Measurements from ENCODE around the gene MEG3. TPM values are rescaled to one million over a fixed set of nuclear protein-coding genes. Genes with fewer than 3 reads are reported as not detected.

The MEG3 gene
- total RNA-seq, 2 experiments from 2014 or later, result not detected

DNA sequence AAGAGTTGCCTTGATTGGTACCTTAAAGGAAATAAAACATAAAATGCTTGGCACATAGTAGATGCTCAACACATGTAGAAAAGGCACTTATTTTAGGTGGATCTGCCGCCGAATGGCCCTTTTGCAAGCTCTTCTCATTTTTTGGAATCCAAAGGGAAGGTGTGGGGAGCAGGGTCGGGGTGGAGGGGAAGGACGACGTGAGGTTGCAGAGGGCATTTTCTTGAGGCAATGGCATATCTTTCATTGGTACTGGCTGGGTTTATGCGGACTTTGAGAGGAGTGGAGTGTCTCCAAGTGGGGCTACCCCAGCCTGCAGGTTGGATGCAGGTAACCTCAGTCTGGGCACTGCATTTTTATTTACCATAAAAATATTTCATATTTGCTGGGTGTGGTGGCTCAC, 69.5 kb downstream of the MEG3 start:
- no peak for TF ChIP-seq EZH2phosphoT487 (IDR thresholded peaks at IDR 0.05; ENCODE audit: borderline replicate concordance, low read depth, low read length)
- TF ChIP-seq, protein P1, sequence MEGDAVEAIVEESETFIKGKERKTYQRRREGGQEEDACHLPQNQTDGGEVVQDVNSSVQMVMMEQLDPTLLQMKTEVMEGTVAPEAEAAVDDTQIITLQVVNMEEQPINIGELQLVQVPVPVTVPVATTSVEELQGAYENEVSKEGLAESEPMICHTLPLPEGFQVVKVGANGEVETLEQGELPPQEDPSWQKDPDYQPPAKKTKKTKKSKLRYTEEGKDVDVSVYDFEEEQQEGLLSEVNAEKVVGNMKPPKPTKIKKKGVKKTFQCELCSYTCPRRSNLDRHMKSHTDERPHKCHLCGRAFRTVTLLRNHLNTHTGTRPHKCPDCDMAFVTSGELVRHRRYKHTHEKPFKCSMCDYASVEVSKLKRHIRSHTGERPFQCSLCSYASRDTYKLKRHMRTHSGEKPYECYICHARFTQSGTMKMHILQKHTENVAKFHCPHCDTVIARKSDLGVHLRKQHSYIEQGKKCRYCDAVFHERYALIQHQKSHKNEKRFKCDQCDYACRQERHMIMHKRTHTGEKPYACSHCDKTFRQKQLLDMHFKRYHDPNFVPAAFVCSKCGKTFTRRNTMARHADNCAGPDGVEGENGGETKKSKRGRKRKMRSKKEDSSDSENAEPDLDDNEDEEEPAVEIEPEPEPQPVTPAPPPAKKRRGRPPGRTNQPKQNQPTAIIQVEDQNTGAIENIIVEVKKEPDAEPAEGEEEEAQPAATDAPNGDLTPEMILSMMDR (conservative IDR thresholded peaks at IDR 0.05; ENCODE audit: low read length), result no peak
- no TSS peak for BruUV-seq (replicated peaks)
- Histone ChIP-seq H3K79me2 (ENCODE audit: insufficient read depth, low read depth, low read length) (no peaks in the 10 kb centered on the region), H3K4me1 (ENCODE audit: insufficient read depth, low read length, poor library complexity, severe bottlenecking) (no peaks in the 10 kb centered on the region), H3K9me2 (ENCODE audit: insufficient read depth, low read length) (no peaks in the 10 kb centered on the region), H3K9me3 (ENCODE audit: low read length) (no peaks in the 10 kb centered on the region), H2AFZ (ENCODE audit: low read length) (no peak overlapping the region), H3K4me2 (ENCODE audit: low read length) (no peak overlapping the region), H3K36me3 (ENCODE audit: insufficient read depth, low read length) (no peaks in the 10 kb centered on the region), H3K4me3 (ENCODE audit: low read depth, low read length, poor library complexity, severe bottlenecking) (no peak overlapping the region), H3K27ac (ENCODE audit: low read depth, low read length, poor library complexity, severe bottlenecking) (no peak overlapping the region), H4K20me1 (ENCODE audit: insufficient read depth, low read length) (no peaks in the 10 kb centered on the region)
- ChIA-PET POLR2A (no interaction called here), CTCF (ENCODE audit: unreplicated experiment) (interaction anchor here (0.6 kb wide), 1 partner anchor 1164 kb away, joined by 6 read pairs; no protein-coding TSS in a partner anchor)
- DNase-seq (ENCODE audit: low spot score), result no peak
- intact Hi-C loops (cut with micrococcal nuclease; ENCODE audit: unreplicated experiment), result no loop called here

DNA sequence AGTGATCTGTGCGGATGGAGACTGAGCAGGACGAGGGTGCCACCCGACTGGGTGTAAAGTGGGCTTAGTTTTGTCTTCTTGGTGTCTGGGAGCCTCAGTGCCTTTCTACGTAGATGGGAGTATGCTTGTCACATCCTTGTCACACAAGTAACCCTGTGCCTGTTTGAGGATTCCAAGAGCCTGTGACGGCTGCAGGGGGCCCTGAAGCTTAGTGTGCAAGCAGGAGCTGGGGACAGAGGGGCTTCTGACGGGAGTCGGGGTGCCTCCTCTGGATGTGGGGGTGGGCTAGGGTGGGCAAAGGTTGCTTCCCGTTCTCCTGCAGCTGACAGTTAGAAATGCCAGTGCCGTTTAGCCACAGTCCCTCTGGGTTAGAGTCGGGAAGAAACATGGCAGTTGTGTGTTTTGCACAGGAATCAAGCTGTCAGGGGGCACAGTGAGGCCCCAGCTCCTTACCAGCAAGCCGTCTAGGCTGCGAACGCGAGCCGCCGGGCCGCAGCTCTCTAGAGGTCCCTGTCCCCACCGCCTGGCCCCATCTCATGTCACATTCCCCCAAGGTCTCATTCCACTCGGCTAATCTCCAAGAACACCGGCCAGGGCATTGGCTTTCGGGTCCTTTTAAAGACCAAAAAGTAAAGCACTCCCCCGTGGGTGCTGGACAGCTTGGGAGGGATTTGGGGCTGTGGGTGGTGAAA, 70.6 kb downstream of the MEG3 start:
- no peak for TF ChIP-seq EZH2phosphoT487 (IDR thresholded peaks at IDR 0.05; ENCODE audit: borderline replicate concordance, low read depth, low read length)
- TF ChIP-seq, protein P1 (conservative IDR thresholded peaks at IDR 0.05; ENCODE audit: low read length), result no peak
- H3K9me2 ChIP-seq (ENCODE audit: insufficient read depth, low read length), result no peaks in the 10 kb centered on the region
- no peaks in the 10 kb centered on the region for H3K79me2 ChIP-seq (ENCODE audit: insufficient read depth, low read depth, low read length)
- ChIA-PET POLR2A (no interaction called here), CTCF (ENCODE audit: unreplicated experiment) (no interaction called here)
- H3K4me2 ChIP-seq (ENCODE audit: low read length), result no peak overlapping the region
- H3K4me3 ChIP-seq (ENCODE audit: low read depth, low read length, poor library complexity, severe bottlenecking), result no peak overlapping the region
- H3K4me1 ChIP-seq (ENCODE audit: insufficient read depth, low read length, poor library complexity, severe bottlenecking), result no peaks in the 10 kb centered on the region
- H3K36me3 ChIP-seq (ENCODE audit: insufficient read depth, low read length), result no peaks in the 10 kb centered on the region
- DNase-seq (ENCODE audit: low spot score), result no peak
- no TSS peak for BruUV-seq (replicated peaks)
- H3K9me3 ChIP-seq (ENCODE audit: low read length), result no peaks in the 10 kb centered on the region
- no peak overlapping the region for H2AFZ ChIP-seq (ENCODE audit: low read length)
- no peaks in the 10 kb centered on the region for H4K20me1 ChIP-seq (ENCODE audit: insufficient read depth, low read length)
- H3K27ac ChIP-seq (ENCODE audit: low read depth, low read length, poor library complexity, severe bottlenecking), result no peak overlapping the region
- intact Hi-C loops (cut with micrococcal nuclease; ENCODE audit: unreplicated experiment), result no loop called here

DNA sequence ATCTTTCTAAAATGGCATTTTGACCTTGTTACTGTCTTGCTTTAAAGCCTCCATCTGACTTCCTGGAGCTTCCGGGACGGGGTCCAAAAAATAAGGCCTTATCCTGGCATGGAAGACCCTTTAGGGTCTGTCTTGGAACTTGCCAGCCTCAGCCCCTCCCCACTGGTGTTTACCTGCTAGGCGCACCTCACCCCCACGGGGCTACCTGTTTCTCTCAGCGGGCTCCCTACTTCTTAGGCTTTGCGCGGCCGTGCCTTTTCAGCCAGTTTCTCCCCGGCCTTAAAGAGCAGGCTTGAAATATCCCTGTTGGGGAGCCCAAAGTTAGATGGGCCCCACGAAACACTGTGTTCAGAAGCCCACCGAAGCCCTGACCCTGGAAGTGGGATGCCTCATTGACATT, 72.5 kb downstream of the MEG3 start:
- no peak overlapping the region for H3K4me2 ChIP-seq (ENCODE audit: low read length)
- TF ChIP-seq EZH2phosphoT487 (IDR thresholded peaks at IDR 0.05; ENCODE audit: borderline replicate concordance, low read depth, low read length), result no peak
- TF ChIP-seq, protein P1 (conservative IDR thresholded peaks at IDR 0.05; ENCODE audit: low read length), result no peak
- no peaks in the 10 kb centered on the region for H3K79me2 ChIP-seq (ENCODE audit: insufficient read depth, low read depth, low read length)
- H4K20me1 ChIP-seq (ENCODE audit: insufficient read depth, low read length), result no peaks in the 10 kb centered on the region
- BruUV-seq (replicated peaks), result no TSS peak
- H3K27ac ChIP-seq (ENCODE audit: low read depth, low read length, poor library complexity, severe bottlenecking), result no peak overlapping the region
- DNase-seq (ENCODE audit: low spot score), result no peak
- ChIA-PET POLR2A (interaction anchor here (0.5 kb wide), 1 partner anchor 214 kb away, joined by 3 read pairs; no protein-coding TSS in a partner anchor), CTCF (ENCODE audit: unreplicated experiment) (no interaction called here)
- intact Hi-C loops (cut with micrococcal nuclease; ENCODE audit: unreplicated experiment), result no loop called here
- no peaks in the 10 kb centered on the region for H3K9me3 ChIP-seq (ENCODE audit: low read length)
- H3K4me1 ChIP-seq (ENCODE audit: insufficient read depth, low read length, poor library complexity, severe bottlenecking), result no peaks in the 10 kb centered on the region
- no peaks in the 10 kb centered on the region for H3K36me3 ChIP-seq (ENCODE audit: insufficient read depth, low read length)
- no peak overlapping the region for H3K4me3 ChIP-seq (ENCODE audit: low read depth, low read length, poor library complexity, severe bottlenecking)
- H2AFZ ChIP-seq (ENCODE audit: low read length), result no peak overlapping the region
- no peaks in the 10 kb centered on the region for H3K9me2 ChIP-seq (ENCODE audit: insufficient read depth, low read length)

Data from OCI-LY7 (cell line).